GM18867 (cell line): ENCODE data around the gene SLIT2.

Source experiments
- ATAC-seq: cut with Tn5 transposase; IDR thresholded peaks from one replicate; pipeline ENCODE4 v1.9.1; 2021; ENCODE audit warnings: mild to moderate bottlenecking, moderate library complexity; ENCODE audit not compliant: unreplicated experiment

Gene SLIT2

GRCh38 chr4:20299515-20299914, 47.8 kb downstream of the SLIT2 start:
- no peak for ATAC-seq

DNA sequence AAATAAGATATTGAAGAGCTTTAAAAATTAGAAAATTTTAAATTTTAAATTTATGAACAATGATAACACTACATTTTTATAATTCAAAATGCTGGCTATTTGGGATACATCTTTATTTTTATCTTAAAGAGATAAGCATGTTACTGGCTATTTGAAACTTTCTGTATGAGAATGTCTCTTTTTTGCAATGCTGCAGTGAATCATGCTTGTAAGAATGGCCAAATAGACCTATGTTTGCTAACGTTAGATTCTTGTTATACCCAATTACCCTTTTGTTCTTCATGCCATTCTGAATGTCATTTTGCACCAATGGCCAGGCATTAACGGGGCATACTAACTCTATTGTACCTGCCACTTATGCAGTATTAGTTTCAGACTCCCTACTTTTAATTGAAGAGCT, 49.5 kb downstream of the SLIT2 start:
- no peak for ATAC-seq
